BLaER1 treated with 17β-estradiol and CSF1 and Interleukin-3, amounts not matched to agents 10 nM and 100 nM (cell line): ENCODE measurements around the gene MPV17.
A peak's percentile ranks its signal among the peaks of the same experiment; 100 is the strongest.

ENCODE experiments used
- H3K27ac ChIP-seq, 11 experiments: shearing (Covaris generic); formaldehyde crosslinking; 2 replicates each; pipeline ENCODE4 v1.8.1; 2022
- H3K27me3 ChIP-seq, 11 experiments: shearing (Covaris generic); formaldehyde crosslinking; 2 replicates each; pipeline ENCODE4 v1.8.1; 2022
- H3K36me3 ChIP-seq, 11 experiments: shearing (Covaris generic); formaldehyde crosslinking; 2 replicates each; pipeline ENCODE4 v1.8.1; 2022
- H3K4me1 ChIP-seq, 10 experiments: shearing (Covaris generic); formaldehyde crosslinking; 2 replicates each; pipeline ENCODE4 v1.8.1; 2022
- H3K4me2 ChIP-seq, 11 experiments: shearing (Covaris generic); formaldehyde crosslinking; 2 replicates each; pipeline ENCODE4 v1.8.1; 2022
- H3K4me3 ChIP-seq, 10 experiments: shearing (Covaris generic); formaldehyde crosslinking; 2 replicates each; pipeline ENCODE4 v1.8.1; 2022
- H3K9ac ChIP-seq, 11 experiments: shearing (Covaris generic); formaldehyde crosslinking; 2 replicates each; pipeline ENCODE4 v1.8.1; 2022
- H3K9me3 ChIP-seq, 11 experiments: shearing (Covaris generic); formaldehyde crosslinking; replicated peaks in 1 of 11; 2 replicates each; pipeline ENCODE4 v1.8.1; 2022
- H4K20me1 ChIP-seq, 11 experiments: shearing (Covaris generic); formaldehyde crosslinking; 2 replicates each; pipeline ENCODE4 v1.8.1; 2022
- Cebpa-rat ChIP-seq, 11 experiments: shearing (Covaris generic); IDR thresholded peaks; 2 replicates each; pipeline ENCODE4 v1.8.1; 2022

The MPV17 gene

DNA sequence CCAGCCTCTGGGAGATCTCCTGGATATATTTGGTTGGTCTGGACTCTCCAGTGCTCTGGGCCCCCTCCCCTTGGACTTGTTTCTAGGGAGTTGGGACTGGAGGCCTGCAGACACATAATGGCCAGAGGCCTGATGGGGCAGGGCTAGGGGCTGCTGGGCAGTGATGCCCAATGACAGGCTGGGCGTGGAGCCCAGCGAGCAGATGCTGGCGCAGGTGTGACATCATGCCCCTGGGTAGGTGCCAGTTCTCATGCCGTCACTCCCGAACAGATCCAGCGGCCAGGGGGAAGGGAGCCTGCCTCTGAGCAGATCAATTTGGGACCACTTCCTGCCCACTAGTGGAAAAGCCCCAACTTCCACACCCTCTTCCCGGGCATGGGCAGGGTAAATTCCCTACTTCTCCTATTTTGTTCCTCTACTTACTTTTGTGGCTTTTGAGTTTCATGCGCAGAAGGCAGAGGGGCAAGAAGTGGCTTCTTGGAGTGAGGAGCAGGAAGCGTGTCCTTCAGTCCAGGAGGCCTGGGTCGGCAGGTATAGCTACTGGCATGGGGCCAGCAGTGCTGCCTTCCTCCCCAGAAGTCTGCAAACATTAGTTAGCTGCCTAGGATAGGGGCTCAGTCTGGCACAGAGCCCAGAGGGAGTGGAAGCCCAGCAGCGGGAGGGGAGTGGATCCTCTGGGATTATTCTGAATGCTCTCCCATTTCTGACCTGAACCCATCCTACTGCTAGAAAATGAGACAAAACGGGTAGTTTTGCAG is 6.1 kb downstream of the MPV17 start:
- H3K27me3 ChIP-seq: no peaks in the 10 kb centered on the region
- peaks cover 0 to 63% (median 20%) of the 10 kb centered on the region in 11 experiments; a peak in 13 of 22 replicates for H4K20me1 ChIP-seq
- no peak for TF ChIP-seq Cebpa-rat (IDR thresholded peaks at IDR 0.05)
- H3K4me3 ChIP-seq: no peak overlapping the region
- H3K27ac ChIP-seq: no peak overlapping the region
- peaks cover 20 to 79% (median 42%) of the 10 kb centered on the region in 11 experiments for H3K36me3 ChIP-seq
- H3K9ac ChIP-seq: peak overlapping the region in 2 of 11 experiments; percentile 16 to 28; a peak in 1 of 22 replicates
- H3K9me3 ChIP-seq: no peaks in the 10 kb centered on the region
- peaks cover 13 to 32% (median 14%) of the 10 kb centered on the region in 10 experiments for H3K4me1 ChIP-seq
- peak overlapping the region in 2 of 11 experiments; percentile 58 to 59; a peak in 5 of 22 replicates for H3K4me2 ChIP-seq

DNA sequence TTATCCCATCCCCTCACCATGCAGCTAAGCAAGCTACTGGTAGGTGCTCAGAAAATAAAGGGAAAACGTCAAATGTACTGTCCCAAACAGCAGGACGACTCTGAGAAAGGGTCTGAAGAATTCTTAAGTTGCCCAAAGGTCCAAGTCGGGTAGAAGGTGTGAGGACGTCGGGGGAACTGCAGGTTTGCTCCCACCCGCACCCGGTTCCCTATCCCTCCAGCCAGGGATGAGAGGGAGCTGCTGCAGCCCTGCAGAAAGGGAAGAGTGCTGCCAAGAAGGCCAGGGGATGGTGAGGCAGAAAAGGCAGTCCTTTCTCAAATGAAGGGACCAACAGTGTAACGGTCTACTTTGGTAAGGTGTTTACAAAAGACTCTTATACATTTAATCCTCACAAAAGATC is 7.8 kb downstream of the MPV17 start:
- H3K4me2 ChIP-seq: no peak overlapping the region
- H3K4me1 ChIP-seq: peaks cover 0 to 19% (median 0%) of the 10 kb centered on the region in 10 experiments; a peak in 7 of 20 replicates

DNA sequence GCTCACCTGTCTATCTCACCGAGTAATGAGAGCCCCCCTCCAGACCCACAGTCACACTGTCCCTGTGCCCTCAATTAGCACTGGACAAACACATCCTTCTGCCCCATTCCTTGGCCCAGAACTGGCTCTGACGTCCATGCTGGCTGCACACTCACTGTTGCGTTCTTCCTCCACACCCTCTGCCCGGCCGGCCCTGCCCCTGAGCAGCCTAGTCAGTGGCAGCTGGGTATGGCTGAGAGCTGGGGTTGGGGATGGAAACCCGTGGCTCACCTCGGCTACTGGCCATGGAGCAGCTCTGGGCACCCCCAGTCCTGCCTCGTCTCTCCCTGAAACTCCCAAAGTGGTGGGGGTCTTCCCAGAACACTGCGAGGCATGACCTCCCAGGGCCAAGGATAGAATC is 8.2 kb downstream of the MPV17 start:
- Histone ChIP-seq H3K4me3 (no peak overlapping the region), H3K27me3 (no peaks in the 10 kb centered on the region), H3K27ac (no peak overlapping the region), H3K9ac (no peak overlapping the region), H3K4me2 (no peak overlapping the region), H4K20me1 (peaks cover 0 to 68% (median 20%) of the 10 kb centered on the region in 11 experiments; a peak in 13 of 22 replicates), H3K9me3 (no peaks in the 10 kb centered on the region), H3K4me1 (peaks cover 0 to 19% (median 0%) of the 10 kb centered on the region in 10 experiments; a peak in 7 of 20 replicates), H3K36me3 (peaks cover 34 to 85% (median 58%) of the 10 kb centered on the region in 11 experiments)
- TF ChIP-seq Cebpa-rat (IDR thresholded peaks at IDR 0.05): no peak

More for the DNA sequence above, 7.8 kb downstream of the MPV17 start:
- no peaks in the 10 kb centered on the region for H3K9me3 ChIP-seq
- H3K27ac ChIP-seq: no peak overlapping the region
- peaks cover 0 to 64% (median 20%) of the 10 kb centered on the region in 11 experiments; a peak in 13 of 22 replicates for H4K20me1 ChIP-seq
- peaks cover 30 to 84% (median 54%) of the 10 kb centered on the region in 11 experiments for H3K36me3 ChIP-seq
- H3K9ac ChIP-seq: no peak overlapping the region
- no peak overlapping the region for H3K4me3 ChIP-seq
- TF ChIP-seq Cebpa-rat (IDR thresholded peaks at IDR 0.05): no peak
- no peaks in the 10 kb centered on the region for H3K27me3 ChIP-seq

DNA sequence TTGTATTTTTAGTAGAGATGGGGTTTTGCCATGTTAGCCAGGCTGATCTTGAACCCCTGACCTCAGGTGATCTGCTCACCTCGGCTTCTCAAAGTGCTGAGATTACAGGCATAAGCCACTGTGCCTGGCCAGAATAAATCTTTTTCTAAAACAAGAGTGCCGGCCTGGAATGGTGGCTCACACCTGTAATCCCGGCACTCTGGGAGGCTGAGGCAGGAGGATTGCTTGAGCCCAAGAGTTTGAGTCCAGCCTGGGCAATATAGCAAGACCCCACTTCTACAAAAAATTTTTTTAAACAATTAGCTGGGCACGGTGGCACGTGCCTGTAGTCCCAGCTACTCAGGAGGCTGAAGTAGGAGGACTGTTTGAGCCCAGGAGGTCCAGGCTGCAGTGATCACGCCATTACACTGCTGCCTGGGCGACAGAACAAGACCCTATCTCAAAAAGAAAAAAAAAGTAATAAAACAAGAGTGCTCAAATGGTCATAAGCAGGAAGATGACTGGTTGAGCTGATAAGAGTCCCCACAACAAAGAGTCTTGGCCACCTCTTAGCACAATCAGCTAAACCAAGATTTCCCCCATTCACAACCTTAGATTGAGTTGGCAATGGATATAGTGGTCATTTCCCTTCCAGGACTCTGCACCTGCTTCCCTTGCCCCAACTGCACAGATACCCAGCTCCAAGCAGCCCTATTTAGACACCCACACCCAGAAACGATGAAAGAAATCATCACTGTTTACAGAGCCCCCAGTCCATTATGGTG is 8.8 kb downstream of the MPV17 start:
- H3K9me3 ChIP-seq: no peaks in the 10 kb centered on the region
- peaks cover 40 to 88% (median 64%) of the 10 kb centered on the region in 11 experiments for H3K36me3 ChIP-seq
- peaks cover 0 to 19% (median 0%) of the 10 kb centered on the region in 10 experiments; a peak in 7 of 20 replicates for H3K4me1 ChIP-seq
- no peak overlapping the region for H3K4me3 ChIP-seq
- no peak overlapping the region for H3K27ac ChIP-seq
- H3K4me2 ChIP-seq: no peak overlapping the region
- no peak overlapping the region for H3K9ac ChIP-seq
- no peaks in the 10 kb centered on the region for H3K27me3 ChIP-seq
- peaks cover 0 to 72% (median 20%) of the 10 kb centered on the region in 11 experiments; a peak in 13 of 22 replicates for H4K20me1 ChIP-seq
- no peak for TF ChIP-seq Cebpa-rat (IDR thresholded peaks at IDR 0.05)

DNA sequence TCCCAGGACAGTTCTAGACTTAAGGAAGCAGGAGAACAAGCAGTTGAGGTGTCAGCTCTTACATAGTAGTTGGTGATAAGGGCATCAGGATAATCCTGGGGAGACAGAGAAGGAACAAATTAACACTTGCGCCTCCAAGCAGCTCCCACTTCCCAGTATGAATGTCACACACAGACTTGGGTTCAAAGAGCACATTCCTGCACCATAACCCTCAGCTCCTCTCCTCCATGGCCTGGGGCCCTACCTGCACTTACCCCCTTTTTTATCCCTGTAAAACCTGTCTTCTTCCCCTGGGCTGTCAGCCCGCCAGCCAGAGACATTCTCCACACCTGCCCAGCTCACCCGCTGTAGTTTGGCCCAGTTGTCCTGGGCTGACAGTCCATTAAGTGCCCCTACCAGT is 10.7 kb downstream of the MPV17 start:
- TF ChIP-seq Cebpa-rat (IDR thresholded peaks at IDR 0.05): no peak
- H4K20me1 ChIP-seq: peaks cover 0 to 83% (median 25%) of the 10 kb centered on the region in 11 experiments; a peak in 16 of 22 replicates
- peaks cover 4 to 13% (median 10%) of the 10 kb centered on the region in 11 experiments; a peak in 16 of 22 replicates for H3K27me3 ChIP-seq
- H3K4me3 ChIP-seq: no peak overlapping the region
- no peak overlapping the region for H3K9ac ChIP-seq
- no peaks in the 10 kb centered on the region for H3K9me3 ChIP-seq
- H3K27ac ChIP-seq: no peak overlapping the region
- H3K4me2 ChIP-seq: no peak overlapping the region
- peaks cover 46 to 90% (median 65%) of the 10 kb centered on the region in 11 experiments for H3K36me3 ChIP-seq
- H3K4me1 ChIP-seq: peaks cover 0 to 9% (median 0%) of the 10 kb centered on the region in 10 experiments; a peak in 7 of 20 replicates

DNA sequence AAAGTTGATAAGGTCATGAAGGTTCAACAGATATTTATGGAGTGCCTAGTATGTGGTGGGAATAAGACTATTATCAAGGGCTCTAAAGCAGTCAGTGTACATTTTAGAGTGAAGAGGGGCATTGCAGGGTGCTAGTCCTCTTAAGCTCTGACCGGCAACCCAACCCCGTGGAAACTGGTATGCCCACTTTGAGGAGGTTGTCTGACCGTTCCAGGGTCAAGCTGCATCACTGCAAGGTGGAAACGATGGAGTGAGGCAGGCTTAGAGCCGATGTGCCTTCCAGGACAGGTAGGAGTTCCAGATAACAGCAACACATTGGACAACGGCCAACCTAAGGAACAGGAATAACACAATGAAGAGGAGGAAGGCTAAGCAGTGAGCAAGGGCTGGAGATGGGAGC is 13.2 kb downstream of the MPV17 start:
- Histone ChIP-seq H3K36me3 (peaks cover 34 to 67% (median 52%) of the 10 kb centered on the region in 11 experiments), H3K4me2 (no peak overlapping the region)
- TF ChIP-seq Cebpa-rat (IDR thresholded peaks at IDR 0.05): no peak

DNA sequence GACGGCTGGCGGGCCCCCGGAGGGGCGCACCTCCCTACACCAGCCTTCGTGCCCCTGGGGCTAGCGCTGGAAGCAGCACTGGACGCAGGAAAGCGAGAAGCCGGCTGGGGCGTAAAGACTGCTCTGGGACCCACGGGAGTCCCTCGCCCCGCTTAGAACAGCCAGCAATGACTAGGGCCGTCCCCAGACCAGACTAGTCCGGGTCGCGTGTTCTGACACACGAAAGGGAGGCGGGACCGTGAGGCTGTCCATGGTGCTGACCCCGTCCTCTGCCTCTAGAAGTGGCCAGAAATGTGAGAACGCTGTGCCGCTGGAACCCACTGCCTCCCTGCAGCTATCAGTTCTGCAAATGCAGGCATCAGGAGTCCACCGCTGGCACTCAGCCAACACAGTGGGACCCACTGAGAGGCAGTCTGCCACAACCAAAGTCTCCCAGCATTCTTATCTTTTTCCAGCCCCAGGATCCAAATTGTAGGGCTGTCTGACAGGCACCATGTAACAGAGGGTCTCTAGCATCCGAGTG is 14.5 kb downstream of the MPV17 start, which contains the start of gene UCN:
TSS of gene UCN (minus strand) at position 87 of the 523 bp plus-strand sequence. CDS start 550 bp downstream, outside the sequence.
- Histone ChIP-seq H3K9ac (no peak within 1 kb of the TSS), H3K27ac (no peak within 1 kb of the TSS), H3K27me3 (peaks cover 8 to 26% (median 20%) of the 10 kb centered on the region in 11 experiments; a peak in 17 of 22 replicates), H4K20me1 (peaks cover 0 to 75% (median 12%) of the 10 kb centered on the region in 11 experiments; a peak in 14 of 22 replicates), H3K4me3 (no peak within 1 kb of the TSS), H3K36me3 (peaks cover 34 to 61% (median 49%) of the 10 kb centered on the region in 11 experiments), H3K9me3 (no peaks in the 10 kb centered on the region), H3K4me1 (peaks cover 0 to 4% (median 0%) of the 10 kb centered on the region in 10 experiments; a peak in 2 of 20 replicates), H3K4me2 (no peak within 1 kb of the TSS)
- no peak for TF ChIP-seq Cebpa-rat (IDR thresholded peaks at IDR 0.05)

More for the DNA sequence above, 13.2 kb downstream of the MPV17 start:
- no peaks in the 10 kb centered on the region for H3K4me1 ChIP-seq
- H3K27me3 ChIP-seq: peaks cover 8 to 26% (median 20%) of the 10 kb centered on the region in 11 experiments; a peak in 17 of 22 replicates
- H3K9ac ChIP-seq: no peak overlapping the region
- H4K20me1 ChIP-seq: peaks cover 0 to 80% (median 16%) of the 10 kb centered on the region in 11 experiments; a peak in 16 of 22 replicates
- H3K27ac ChIP-seq: no peak overlapping the region
- H3K4me3 ChIP-seq: no peak overlapping the region
- H3K9me3 ChIP-seq: no peaks in the 10 kb centered on the region

DNA sequence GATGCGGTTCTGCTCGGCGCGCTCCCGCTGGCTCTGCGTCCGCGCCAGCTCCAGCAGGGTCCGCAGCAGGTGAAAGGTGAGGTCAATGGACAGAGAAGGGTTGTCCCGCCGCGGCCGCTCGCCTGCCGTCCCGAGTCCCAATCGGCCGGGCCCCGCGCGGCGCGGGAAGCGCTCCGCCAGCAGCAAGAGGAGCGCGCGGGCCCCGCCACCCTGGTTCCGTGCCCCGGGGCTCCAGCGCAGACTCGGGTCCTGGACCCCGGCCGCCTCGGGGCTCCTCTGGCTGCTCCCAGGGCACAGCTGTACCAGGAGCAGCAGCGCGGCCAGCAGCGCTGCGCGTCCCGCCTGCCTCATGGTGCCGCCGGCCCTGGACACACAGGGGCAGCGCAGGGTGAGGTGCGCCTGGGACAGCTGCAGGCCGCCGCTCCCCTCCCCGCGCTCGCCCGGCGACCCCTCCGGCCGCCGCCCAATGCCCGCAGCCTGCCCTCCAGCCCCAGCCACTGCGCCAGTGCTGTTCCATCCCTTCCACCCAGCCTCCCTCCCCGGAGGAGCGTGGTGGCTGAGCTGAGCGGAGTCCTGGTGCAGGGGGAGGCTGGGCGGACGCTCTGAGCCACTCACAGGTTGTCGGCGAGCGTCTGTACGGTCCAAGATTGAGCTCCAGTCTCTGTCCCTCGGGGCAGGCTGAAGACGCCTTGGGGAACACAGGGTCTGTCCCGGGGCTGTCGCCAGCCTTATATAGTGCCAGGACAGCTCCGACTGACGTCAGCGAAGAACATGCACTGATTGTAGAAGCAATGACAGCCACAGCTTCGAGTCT is 15.1 kb downstream of the MPV17 start:
- H4K20me1 ChIP-seq: peaks cover 0 to 68% (median 11%) of the 10 kb centered on the region in 11 experiments; a peak in 14 of 22 replicates
- TF ChIP-seq Cebpa-rat (IDR thresholded peaks at IDR 0.05): no peak
- H3K4me2 ChIP-seq: no peak overlapping the region
- H3K4me1 ChIP-seq: peaks cover 0 to 9% (median 5%) of the 10 kb centered on the region in 10 experiments; a peak in 7 of 20 replicates
- H3K36me3 ChIP-seq: peaks cover 33 to 55% (median 46%) of the 10 kb centered on the region in 11 experiments
- no peak overlapping the region for H3K4me3 ChIP-seq
- no peak overlapping the region for H3K9ac ChIP-seq
- H3K27me3 ChIP-seq: peaks cover 8 to 26% (median 20%) of the 10 kb centered on the region in 11 experiments; a peak in 17 of 22 replicates
- H3K27ac ChIP-seq: no peak overlapping the region
- H3K9me3 ChIP-seq: no peaks in the 10 kb centered on the region
